IMR-90 (cell line): Measurements from ENCODE around the gene DSCAM.

Experiments used
- MAFK ChIP-seq: IDR thresholded peaks from 2 replicates; pipeline ENCODE4 v1.6.1; 2012; ENCODE audit warnings: low read depth, low read length, improper control_type of control experiment
- TF ChIP-seq, protein P1 (sequence below): conservative IDR thresholded peaks from 2 replicates; pipeline ENCODE4 v1.5.1; 2012; ENCODE audit warnings: mild to moderate bottlenecking, low read depth, low read length, improper control_type of control experiment

- TF ChIP-seq, protein P1, sequence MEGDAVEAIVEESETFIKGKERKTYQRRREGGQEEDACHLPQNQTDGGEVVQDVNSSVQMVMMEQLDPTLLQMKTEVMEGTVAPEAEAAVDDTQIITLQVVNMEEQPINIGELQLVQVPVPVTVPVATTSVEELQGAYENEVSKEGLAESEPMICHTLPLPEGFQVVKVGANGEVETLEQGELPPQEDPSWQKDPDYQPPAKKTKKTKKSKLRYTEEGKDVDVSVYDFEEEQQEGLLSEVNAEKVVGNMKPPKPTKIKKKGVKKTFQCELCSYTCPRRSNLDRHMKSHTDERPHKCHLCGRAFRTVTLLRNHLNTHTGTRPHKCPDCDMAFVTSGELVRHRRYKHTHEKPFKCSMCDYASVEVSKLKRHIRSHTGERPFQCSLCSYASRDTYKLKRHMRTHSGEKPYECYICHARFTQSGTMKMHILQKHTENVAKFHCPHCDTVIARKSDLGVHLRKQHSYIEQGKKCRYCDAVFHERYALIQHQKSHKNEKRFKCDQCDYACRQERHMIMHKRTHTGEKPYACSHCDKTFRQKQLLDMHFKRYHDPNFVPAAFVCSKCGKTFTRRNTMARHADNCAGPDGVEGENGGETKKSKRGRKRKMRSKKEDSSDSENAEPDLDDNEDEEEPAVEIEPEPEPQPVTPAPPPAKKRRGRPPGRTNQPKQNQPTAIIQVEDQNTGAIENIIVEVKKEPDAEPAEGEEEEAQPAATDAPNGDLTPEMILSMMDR = no peak
- TF ChIP-seq MAFK = no peak
Measured at GRCh38 chr21:40757366-40757765, 89.6 kb downstream of the DSCAM start.
